ENCODE data around the gene TRIM46. TPM values are rescaled to one million over a fixed set of nuclear protein-coding genes. Genes with fewer than 3 reads are reported as not detected.

The TRIM46 gene
- total and polyA plus RNA-seq, 4 donors: 0.50 to 3.4 (median 1.9) TPM

GRCh38 chr1:155174324-155175280 lies 953 bp downstream of the TRIM46 start:
- WGBS, 2 donors: 5 to 8% methylated on average over 35 of the region's 35 CpGs
- ATAC-seq (ENCODE audit: low FRiP score): no peak
- intact Hi-C loops (cut with DNase I): loop anchor here in 1 of 2 donors (5.0 kb wide), 1 partner anchor 53 kb away; no protein-coding TSS in a partner anchor
- Histone ChIP-seq H3K9me3 (ENCODE audit: control insufficient read depth, low read length) (no peaks in the 10 kb centered on the region), H3K4me3 (ENCODE audit: low read length in 2 of 2) (no peak overlapping the region), H3K36me3 (ENCODE audit: control insufficient read depth in 1 of 2, insufficient read depth in 2 of 2, low read length in 1 of 2) (peaks cover 0 to under 1% of the 10 kb centered on the region in 2 donors), H3K4me1 (ENCODE audit: control insufficient read depth in 1 of 2, insufficient read depth in 2 of 2, low read length in 2 of 2) (no peaks in the 10 kb centered on the region), H3K27me3 (ENCODE audit: control insufficient read depth in 1 of 2, insufficient read depth in 2 of 2, low read length in 1 of 2) (no peaks in the 10 kb centered on the region), H3K27ac (ENCODE audit: low read depth in 1 of 2, low read length in 2 of 2) (no peak overlapping the region)
- peak; percentile 60 to 75 for DNase-seq

DNA sequence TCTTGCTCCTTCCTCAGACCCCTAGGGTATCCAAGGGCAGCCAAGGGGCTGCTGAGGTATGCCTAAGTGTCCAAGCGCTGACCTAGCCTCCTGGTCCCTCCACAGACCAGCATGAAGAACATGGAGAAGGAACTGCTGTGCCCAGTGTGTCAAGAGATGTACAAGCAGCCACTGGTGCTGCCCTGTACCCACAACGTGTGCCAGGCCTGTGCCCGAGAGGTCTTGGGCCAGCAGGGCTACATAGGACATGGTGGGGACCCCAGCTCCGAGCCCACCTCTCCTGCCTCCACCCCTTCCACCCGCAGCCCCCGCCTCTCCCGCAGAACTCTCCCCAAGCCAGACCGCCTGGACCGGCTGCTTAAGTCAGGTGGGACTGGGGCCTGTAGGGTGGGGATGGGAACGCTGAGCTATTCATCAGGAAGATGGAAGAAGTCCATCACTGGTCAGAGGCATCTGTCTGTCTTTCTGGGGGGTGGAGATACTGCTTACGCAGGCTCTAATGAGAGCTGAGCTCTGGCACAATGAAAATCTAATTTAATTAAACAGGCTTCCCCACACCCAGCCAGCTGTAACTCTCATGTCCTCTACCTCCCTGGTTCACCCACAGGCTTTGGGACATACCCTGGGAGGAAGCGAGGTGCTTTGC lies 1.8 kb downstream of the TRIM46 start:
- intact Hi-C loops (cut with DNase I): loop anchor here in 1 of 2 donors (5.0 kb wide), 1 partner anchor 52 kb away; no protein-coding TSS in a partner anchor
- Histone ChIP-seq H3K4me1 (ENCODE audit: control insufficient read depth in 1 of 2, insufficient read depth in 2 of 2, low read length in 2 of 2) (no peaks in the 10 kb centered on the region), H3K4me3 (ENCODE audit: low read length in 2 of 2) (no peak overlapping the region), H3K27ac (ENCODE audit: low read depth in 1 of 2, low read length in 2 of 2) (no peak overlapping the region), H3K9me3 (ENCODE audit: control insufficient read depth, low read length) (no peaks in the 10 kb centered on the region), H3K36me3 (ENCODE audit: control insufficient read depth in 1 of 2, insufficient read depth in 2 of 2, low read length in 1 of 2) (no peaks in the 10 kb centered on the region), H3K27me3 (ENCODE audit: control insufficient read depth in 1 of 2, insufficient read depth in 2 of 2, low read length in 1 of 2) (no peaks in the 10 kb centered on the region)
- peak in 1 of 2 donors; percentile 63 for DNase-seq
- WGBS, 2 donors: 87 to 90% methylated on average over 10 to 12 of the region's 12 CpGs
- ATAC-seq (ENCODE audit: low FRiP score): no peak

DNA sequence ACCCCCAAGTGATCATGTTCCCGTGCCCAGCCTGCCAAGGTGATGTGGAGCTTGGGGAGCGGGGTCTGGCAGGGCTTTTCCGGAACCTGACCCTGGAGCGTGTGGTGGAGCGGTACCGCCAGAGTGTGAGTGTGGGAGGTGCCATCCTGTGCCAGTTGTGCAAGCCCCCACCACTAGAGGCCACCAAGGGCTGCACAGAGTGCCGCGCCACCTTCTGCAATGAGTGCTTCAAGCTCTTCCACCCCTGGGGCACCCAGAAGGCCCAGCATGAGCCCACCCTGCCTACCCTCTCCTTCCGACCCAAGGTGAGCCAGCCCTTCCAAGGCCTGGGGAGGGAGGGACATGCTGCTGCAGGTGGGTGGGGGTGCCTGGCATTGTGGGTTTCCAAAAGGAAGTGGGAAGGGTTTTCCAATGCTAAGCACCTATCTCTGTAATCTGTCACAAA lies 2.3 kb downstream of the TRIM46 start:
- ATAC-seq (ENCODE audit: low FRiP score) (no peak), DNase-seq (peak; percentile 46 to 76)
- intact Hi-C loops (cut with DNase I): loop anchor here in 1 of 2 donors (1.0 to 5.0 kb wide), 2 partner anchors 17 to 51 kb away; no protein-coding TSS in a partner anchor
- 81 to 86% methylated on average over 9 of the region's 9 CpGs for WGBS, 2 donors
- Histone ChIP-seq H3K9me3 (ENCODE audit: control insufficient read depth, low read length) (no peaks in the 10 kb centered on the region), H3K27me3 (ENCODE audit: control insufficient read depth in 1 of 2, insufficient read depth in 2 of 2, low read length in 1 of 2) (no peaks in the 10 kb centered on the region), H3K27ac (ENCODE audit: low read depth in 1 of 2, low read length in 2 of 2) (no peak overlapping the region), H3K36me3 (ENCODE audit: control insufficient read depth in 1 of 2, insufficient read depth in 2 of 2, low read length in 1 of 2) (no peaks in the 10 kb centered on the region), H3K4me1 (ENCODE audit: control insufficient read depth in 1 of 2, insufficient read depth in 2 of 2, low read length in 2 of 2) (no peaks in the 10 kb centered on the region), H3K4me3 (ENCODE audit: low read length in 2 of 2) (no peak overlapping the region)

- peak; percentile 75 for ATAC-seq (ENCODE audit: low FRiP score)
- Histone ChIP-seq H3K4me3 (ENCODE audit: low read length in 2 of 2) (no peak overlapping the region), H3K27me3 (ENCODE audit: control insufficient read depth in 1 of 2, insufficient read depth in 2 of 2, low read length in 1 of 2) (no peaks in the 10 kb centered on the region), H3K9me3 (ENCODE audit: control insufficient read depth, low read length) (no peaks in the 10 kb centered on the region), H3K27ac (ENCODE audit: low read depth in 1 of 2, low read length in 2 of 2) (no peak overlapping the region), H3K4me1 (ENCODE audit: control insufficient read depth in 1 of 2, insufficient read depth in 2 of 2, low read length in 2 of 2) (no peaks in the 10 kb centered on the region), H3K36me3 (ENCODE audit: control insufficient read depth in 1 of 2, insufficient read depth in 2 of 2, low read length in 1 of 2) (no peaks in the 10 kb centered on the region)
- intact Hi-C loops (cut with DNase I): loop anchor here in 1 of 2 donors (1.0 to 5.0 kb wide), 2 partner anchors 17 to 51 kb away; no protein-coding TSS in a partner anchor
- 60 to 61% methylated on average over 8 of the region's 8 CpGs for WGBS, 2 donors
- DNase-seq: peak; percentile 90 to 95
These were observed 3.0 kb downstream of the TRIM46 start for GRCh38 chr1:155176544-155177071.

DNA sequence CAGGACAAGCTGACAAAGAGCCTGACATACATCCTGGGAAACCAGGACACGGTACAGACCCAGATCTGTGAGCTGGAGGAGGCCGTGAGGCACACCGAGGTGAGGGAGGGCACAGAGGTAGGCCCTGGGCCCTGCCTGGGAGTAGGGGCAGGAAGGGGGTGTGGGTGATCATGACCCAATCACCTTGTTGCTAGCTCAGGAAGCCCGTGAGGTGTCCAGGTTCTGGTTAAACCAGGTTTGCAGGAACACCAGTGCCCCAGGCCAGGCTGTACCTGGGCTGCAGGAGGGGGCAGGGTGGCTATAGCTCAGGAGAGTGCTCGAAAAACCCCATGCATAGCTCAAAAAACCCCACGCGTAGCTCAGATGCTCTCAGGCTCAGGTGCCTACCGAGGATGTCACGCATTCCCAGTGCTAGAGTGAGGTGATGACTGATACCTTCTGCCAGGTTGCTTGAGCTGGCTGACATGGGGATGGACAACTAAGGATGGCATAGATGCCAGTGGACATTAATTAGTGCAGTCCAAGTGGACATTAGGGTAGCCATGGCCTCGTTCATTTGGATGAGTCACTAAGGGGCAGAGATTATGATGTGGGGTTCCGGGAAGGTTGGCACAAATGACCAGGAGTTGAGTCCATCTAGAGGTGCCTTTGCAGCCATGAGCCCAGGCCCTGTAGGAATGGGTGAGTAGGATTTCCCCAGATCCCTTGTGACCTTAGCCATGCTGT lies 3.7 kb downstream of the TRIM46 start:
- Histone ChIP-seq H3K4me1 (ENCODE audit: control insufficient read depth in 1 of 2, insufficient read depth in 2 of 2, low read length in 2 of 2) (no peaks in the 10 kb centered on the region), H3K9me3 (ENCODE audit: control insufficient read depth, low read length) (no peaks in the 10 kb centered on the region), H3K27me3 (ENCODE audit: control insufficient read depth in 1 of 2, insufficient read depth in 2 of 2, low read length in 1 of 2) (no peaks in the 10 kb centered on the region), H3K27ac (ENCODE audit: low read depth in 1 of 2, low read length in 2 of 2) (no peak overlapping the region), H3K36me3 (ENCODE audit: control insufficient read depth in 1 of 2, insufficient read depth in 2 of 2, low read length in 1 of 2) (no peaks in the 10 kb centered on the region), H3K4me3 (ENCODE audit: low read length in 2 of 2) (no peak overlapping the region)
- peak in 1 of 2 donors; percentile 61 for DNase-seq
- 83 to 84% methylated on average over 11 of the region's 11 CpGs for WGBS, 2 donors
- intact Hi-C loops (cut with DNase I): loop anchor here in 1 of 2 donors (5.0 kb wide), 1 partner anchor 50 kb away; no protein-coding TSS in a partner anchor
- ATAC-seq (ENCODE audit: low FRiP score): no peak

- Histone ChIP-seq H3K4me3 (ENCODE audit: low read length in 2 of 2) (no peak overlapping the region), H3K4me1 (ENCODE audit: control insufficient read depth in 1 of 2, insufficient read depth in 2 of 2, low read length in 2 of 2) (no peaks in the 10 kb centered on the region), H3K27ac (ENCODE audit: low read depth in 1 of 2, low read length in 2 of 2) (no peak overlapping the region), H3K9me3 (ENCODE audit: control insufficient read depth, low read length) (no peaks in the 10 kb centered on the region), H3K27me3 (ENCODE audit: control insufficient read depth in 1 of 2, insufficient read depth in 2 of 2, low read length in 1 of 2) (no peaks in the 10 kb centered on the region), H3K36me3 (ENCODE audit: control insufficient read depth in 1 of 2, insufficient read depth in 2 of 2, low read length in 1 of 2) (no peaks in the 10 kb centered on the region)
- ATAC-seq (ENCODE audit: low FRiP score) (no peak), DNase-seq (peak in 1 of 2 donors; percentile 63)
- 93 to 95% methylated on average over 9 of the region's 9 CpGs for WGBS, 2 donors
- intact Hi-C loops (cut with DNase I): loop anchor here in 1 of 2 donors (5.0 kb wide), 1 partner anchor 49 kb away; no protein-coding TSS in a partner anchor
These were observed 4.3 kb downstream of the TRIM46 start for GRCh38 chr1:155177918-155178281.

DNA sequence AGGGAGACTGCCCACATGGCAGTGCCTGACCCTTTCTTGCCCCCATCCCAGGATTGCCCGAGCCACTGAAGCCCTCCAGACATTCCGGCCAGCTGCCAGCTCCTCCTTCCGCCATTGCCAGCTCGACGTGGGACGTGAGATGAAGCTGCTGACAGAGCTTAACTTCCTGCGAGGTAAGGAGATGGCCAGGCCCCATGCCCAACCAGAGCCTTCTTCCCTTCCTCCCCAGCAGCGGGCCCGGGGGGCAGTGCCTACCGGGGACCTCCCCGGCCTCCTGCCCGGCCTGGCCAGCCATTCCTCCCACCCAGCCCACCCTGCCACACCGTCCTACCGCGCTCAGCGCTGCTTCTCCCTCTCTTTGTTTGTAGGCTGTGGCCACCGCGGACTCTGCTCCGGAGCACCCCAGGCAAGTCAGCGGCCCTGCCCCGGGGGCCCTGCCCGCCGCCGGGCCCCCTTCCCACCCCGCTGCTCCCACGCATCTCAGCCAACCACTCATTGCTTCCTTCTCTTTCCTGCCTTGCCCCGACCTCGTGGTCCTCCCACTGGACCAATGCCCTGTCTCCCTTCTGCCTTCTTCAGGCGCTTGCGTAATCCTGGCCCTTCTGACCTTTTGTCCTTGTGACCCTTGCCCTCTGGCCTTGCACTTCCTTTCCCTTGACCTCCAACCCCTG lies 4.9 kb downstream of the TRIM46 start:
- Histone ChIP-seq H3K4me3 (ENCODE audit: low read length in 2 of 2) (no peak overlapping the region), H3K9me3 (ENCODE audit: control insufficient read depth, low read length) (no peaks in the 10 kb centered on the region), H3K4me1 (ENCODE audit: control insufficient read depth in 1 of 2, insufficient read depth in 2 of 2, low read length in 2 of 2) (no peaks in the 10 kb centered on the region), H3K36me3 (ENCODE audit: control insufficient read depth in 1 of 2, insufficient read depth in 2 of 2, low read length in 1 of 2) (no peaks in the 10 kb centered on the region), H3K27me3 (ENCODE audit: control insufficient read depth in 1 of 2, insufficient read depth in 2 of 2, low read length in 1 of 2) (no peaks in the 10 kb centered on the region), H3K27ac (ENCODE audit: low read depth in 1 of 2, low read length in 2 of 2) (no peak overlapping the region)
- intact Hi-C loops (cut with DNase I): loop anchor here in 1 of 2 donors (5.0 kb wide), 1 partner anchor 49 kb away; no protein-coding TSS in a partner anchor
- DNase-seq: peak; percentile 57 to 75
- 90 to 94% methylated on average over 29 to 30 of the region's 30 CpGs for WGBS, 2 donors
- no peak for ATAC-seq (ENCODE audit: low FRiP score)

All from aorta (tissue), 5 donors.